CD4-positive, alpha-beta T cell treated with Interleukin-4 for 4 hours (primary cell): ENCODE measurements around the gene HLA-DQA1.
"Not testable (repeated sequence)": the region's sequence is repeated elsewhere in the genome, so short reads cannot be mapped to it uniquely, and the experiment has no call there.

Experiments used
- DNase-seq: peaks from one replicate; pipeline ENCODE4 v3.0.0-alpha.2; 2020

HLA-DQA1 gene

GRCh38 chr6:32622545-32623401, 14.4 kb upstream of the HLA-DQA1 start:
- DNase-seq = peak; percentile 86

DNA sequence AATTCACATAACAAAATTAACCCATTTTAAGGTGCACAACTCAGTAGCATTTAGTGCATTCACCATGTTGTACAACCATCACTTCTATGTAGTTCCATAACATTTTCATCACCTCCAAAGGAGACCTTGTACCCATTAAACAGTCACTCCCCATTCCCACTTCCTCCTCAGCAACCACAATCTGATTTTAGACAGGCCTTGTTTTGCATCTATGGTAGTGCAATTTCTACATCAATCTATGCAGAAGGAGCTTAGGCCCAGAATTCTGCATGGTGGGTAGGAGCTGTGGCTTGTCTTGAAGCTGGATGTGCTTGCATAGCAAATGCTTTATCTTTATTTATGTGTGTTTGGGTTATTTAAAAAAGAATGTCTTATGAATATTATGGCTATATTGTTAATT, 13.5 kb upstream of the HLA-DQA1 start:
- no peak for DNase-seq

GRCh38 chr6:32624565-32624964, 12.6 kb upstream of the HLA-DQA1 start:
- DNase-seq = no peak

DNA sequence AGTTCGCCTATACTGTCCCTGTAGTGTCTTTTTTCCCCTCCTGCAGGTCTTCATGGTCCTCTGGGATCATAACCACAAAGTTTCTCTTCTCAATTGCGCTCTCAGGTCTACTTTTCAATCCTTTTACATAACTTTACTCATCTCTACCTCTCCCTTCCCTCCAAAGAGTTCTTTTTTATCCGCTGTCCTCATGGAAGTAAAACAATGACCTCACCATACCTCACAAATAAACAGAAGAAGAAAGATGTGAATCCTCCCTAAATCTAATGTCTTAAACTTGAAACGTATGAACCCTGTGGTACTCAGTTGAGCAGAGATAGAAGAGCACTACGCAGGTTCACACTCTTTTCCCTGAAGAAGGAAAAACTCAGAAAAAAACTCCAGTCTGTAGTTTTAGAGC, 12.1 kb upstream of the HLA-DQA1 start:
- DNase-seq = no peak

DNA sequence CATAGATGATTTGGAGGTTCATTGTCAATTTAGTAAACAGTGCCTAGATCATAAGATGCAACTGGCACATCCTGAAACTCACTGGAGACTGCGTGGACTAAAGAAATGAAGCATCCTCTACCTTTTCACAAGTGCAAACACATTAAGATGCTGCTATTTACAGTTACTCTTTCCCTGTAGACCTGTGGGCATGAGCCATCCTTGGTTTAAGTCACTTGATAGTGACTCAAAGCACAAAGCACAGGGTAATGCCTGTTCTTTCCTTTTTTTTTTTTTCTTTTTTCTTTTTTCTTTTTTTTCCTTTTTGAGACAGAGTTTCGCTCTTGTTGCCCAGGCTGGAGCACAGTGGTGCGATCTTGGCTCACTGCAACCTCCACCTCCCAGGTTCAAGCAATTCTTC, 10.0 kb upstream of the HLA-DQA1 start:
- no peak for DNase-seq

- peak; percentile 35 for DNase-seq
Observed at GRCh38 chr6:32627831-32628230, 9.4 kb upstream of the HLA-DQA1 start.

DNA sequence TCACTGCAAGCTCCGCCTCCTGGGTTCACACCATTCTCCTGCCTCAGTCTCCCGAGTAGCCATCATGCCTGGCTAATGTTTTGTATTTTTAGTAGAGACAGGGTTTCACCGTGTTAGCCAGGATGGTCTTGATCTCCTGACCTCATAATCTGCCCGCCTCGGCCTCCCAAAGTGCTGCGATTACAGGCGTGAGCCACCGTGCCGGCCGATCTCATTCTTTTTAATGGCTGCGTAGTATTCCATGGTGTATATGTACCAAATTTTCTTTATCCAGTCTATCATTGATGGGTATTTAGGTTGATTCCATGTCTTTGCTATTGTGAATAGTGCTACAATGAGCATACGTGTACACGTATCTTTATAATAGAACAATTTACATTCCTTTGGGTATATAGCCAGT, 7.4 kb upstream of the HLA-DQA1 start:
- not testable (repeated sequence) for DNase-seq

DNA sequence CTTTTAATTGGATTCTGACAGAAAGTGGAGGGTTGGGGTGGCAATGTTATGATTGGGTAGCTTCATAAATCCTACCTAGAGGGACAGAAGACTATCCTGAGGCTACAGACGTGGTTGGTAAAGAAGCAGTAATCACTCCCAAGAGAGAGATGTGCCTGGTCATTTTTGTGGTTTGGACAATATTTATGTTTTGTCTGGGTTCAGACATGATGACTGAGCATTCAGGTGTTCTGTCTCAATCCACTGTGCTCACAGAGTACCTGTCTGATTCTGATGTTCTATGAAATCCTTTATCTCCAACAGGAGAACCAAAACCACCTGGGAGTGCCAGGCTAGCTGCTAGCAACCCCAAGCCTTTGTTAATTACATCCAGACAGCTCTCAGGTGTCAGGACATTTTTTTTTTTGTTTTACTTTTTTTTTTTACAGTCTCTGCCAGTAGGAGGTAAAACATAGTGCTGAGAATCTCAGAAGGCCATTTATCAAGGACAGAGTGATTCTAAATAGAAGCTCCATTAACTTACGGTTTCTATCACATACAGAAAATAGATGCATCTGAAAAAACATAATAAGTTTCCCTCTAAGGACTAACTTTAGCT, 1.6 kb upstream of the HLA-DQA1 start:
- DNase-seq = no peak

GRCh38 chr6:32637883-32638282, 677 bp downstream of the HLA-DQA1 start:
- DNase-seq = no peak

DNA sequence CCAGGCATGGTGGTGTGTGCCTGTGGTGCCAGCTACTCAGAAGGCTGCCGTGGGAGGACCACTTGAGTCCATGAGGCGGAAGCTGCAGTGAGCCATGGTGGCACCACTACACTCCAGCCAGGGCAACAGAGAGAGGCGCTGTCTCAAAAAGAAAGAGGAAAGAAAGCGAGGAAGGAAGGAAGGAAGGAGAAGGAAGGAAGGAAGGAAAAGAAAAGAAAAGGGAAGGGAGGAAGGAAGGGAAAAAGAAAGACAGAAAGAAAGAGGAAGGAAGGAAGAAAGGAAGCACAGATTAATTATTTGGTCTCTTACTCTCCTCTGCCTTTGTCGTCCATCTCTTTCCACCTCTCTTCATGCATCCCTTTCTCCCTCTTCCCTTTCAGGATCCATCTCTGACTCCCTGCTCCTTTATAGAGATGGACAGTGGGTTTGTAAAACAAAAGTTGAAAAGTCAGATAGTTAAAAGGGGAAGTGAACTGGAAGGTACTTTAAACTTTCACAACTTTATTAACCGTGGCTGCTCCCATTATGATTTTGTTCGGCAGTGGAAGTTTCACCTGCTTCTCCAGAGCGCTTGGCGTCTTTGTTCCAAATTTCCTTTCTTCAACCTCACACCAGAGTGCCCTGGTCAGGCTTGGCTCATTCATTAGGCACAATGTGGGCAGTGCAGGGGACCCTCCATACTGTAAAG, 1.5 kb downstream of the HLA-DQA1 start:
- no peak for DNase-seq

GRCh38 chr6:32639440-32640394, 2.5 kb downstream of the HLA-DQA1 start:
- DNase-seq = no peak

- no peak for DNase-seq
Observed at GRCh38 chr6:32641122-32641521, 3.9 kb downstream of the HLA-DQA1 start.

DNA sequence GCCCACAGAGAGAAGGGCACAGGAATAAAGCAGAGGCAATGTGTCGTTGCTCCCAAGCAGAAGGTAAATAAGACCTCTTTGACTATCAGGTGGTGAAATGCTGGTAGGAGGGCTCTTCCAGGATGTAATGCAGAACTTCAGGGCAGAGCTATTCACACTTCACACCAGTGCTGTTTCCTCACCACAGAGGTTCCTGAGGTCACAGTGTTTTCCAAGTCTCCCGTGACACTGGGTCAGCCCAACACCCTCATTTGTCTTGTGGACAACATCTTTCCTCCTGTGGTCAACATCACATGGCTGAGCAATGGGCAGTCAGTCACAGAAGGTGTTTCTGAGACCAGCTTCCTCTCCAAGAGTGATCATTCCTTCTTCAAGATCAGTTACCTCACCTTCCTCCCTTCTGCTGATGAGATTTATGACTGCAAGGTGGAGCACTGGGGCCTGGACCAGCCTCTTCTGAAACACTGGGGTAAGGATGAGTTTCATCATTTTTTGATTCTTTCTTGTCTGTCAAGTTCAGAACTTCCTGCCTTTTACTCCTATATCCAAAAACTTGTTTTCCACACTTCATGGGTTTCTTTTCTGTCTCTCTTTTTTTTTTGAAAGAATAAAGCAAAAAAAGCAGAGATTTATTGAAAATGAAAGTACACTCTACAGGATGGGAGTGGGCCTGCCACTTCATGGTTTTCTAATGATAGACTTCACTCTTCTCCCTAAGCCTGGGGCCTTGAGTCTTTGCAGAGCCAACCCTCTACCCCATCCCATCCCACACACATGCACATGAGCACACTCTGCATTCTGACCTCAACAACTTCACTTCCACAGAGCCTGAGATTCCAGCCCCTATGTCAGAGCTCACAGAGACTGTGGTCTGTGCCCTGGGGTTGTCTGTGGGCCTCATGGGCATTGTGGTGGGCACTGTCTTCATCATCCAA, 4.8 kb downstream of the HLA-DQA1 start:
- not testable (repeated sequence) for DNase-seq

DNA sequence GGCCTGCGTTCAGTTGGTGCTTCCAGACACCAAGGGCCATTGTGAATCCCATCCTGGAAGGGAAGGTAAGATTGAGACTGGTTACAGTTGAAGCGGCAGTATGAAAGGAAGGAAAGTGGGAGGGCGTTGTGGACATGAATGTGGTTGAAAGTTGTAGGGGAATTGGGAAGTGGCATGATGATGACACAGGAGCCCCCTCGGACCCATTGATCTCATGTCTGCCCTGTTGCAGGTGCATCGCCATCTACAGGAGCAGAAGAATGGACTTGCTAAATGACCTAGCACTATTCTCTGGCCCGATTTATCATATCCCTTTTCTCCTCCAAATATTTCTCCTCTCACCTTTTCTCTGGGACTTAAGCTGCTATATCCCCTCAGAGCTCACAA, 5.5 kb downstream of the HLA-DQA1 start:
- no peak for DNase-seq

GRCh38 chr6:32643904-32644303, 6.7 kb downstream of the HLA-DQA1 start:
- DNase-seq = no peak

DNA sequence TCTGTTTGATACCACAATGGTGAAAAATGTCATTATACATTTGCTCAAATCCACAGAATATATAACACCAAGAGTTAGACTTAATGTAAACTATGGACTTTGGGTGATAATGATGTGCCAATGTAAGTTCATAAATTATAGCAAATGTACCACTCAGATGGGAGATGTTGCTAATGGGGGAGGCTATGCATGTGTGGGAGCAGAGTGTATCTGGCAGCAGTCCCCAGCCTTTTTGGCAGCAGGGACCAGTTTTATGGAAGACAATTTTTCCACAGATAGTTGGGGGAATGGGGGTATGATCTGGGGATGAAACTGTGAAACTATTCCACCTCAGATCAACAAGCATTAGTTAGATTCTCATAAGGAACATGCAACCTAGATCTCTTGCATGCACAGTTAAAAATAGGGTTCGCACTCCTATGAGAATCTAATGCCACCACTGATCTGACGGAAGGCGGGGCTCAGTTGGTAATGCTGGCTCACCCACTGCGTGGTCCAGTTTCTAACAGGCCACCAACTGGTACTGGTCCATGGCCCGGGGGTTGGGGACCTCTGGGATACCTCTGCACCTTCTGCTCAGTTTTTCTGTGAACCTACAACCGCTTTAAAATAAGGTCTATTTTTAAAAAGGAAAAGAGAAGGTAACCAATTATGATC, 8.0 kb downstream of the HLA-DQA1 start:
- no peak for DNase-seq

DNA sequence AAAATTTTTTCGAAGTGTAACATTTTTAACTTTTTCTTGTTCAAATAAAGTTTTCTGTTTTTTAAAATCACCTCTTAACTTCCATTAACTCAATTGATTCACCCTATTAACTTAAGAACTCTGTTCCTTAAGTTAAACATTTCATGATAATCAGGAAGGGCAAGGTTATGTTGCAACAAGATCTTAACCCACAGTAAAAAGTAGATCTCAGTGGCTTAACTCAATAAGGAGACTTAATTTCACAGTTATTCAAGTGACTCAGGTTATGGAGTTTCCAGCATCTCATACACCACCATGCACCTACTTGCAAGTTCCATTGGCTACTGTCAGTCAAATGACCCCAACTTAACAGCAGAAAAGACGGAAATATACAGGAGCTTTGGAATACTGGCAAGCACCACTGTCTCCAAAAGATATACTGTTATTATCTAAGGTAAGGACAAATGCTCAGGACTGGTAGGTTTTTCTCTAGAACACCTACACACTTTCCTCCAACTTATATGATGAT, 18.1 kb downstream of the HLA-DQA1 start:
- DNase-seq = no peak

GRCh38 chr6:32657329-32657728, 20.1 kb downstream of the HLA-DQA1 start:
- not testable (repeated sequence) for DNase-seq

DNA sequence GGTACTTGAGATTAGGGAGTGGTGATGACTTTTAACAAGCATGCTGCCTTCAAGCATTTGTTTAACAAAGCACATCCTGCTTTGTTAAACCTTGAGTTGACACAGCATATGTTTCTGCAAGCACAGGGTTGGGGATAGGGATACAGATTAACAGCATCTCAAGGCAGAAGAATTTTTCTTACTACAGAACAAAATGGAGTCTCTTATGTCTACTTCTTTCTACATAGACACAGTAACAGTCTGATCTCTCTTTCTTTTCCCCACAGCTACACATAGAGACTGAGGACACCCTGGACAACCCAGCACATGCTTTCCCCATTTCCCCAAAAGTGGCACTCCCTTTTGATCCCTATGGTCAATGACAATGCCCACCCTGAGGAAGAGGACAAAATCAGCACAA, 20.6 kb downstream of the HLA-DQA1 start:
- not testable (repeated sequence) for DNase-seq

DNA sequence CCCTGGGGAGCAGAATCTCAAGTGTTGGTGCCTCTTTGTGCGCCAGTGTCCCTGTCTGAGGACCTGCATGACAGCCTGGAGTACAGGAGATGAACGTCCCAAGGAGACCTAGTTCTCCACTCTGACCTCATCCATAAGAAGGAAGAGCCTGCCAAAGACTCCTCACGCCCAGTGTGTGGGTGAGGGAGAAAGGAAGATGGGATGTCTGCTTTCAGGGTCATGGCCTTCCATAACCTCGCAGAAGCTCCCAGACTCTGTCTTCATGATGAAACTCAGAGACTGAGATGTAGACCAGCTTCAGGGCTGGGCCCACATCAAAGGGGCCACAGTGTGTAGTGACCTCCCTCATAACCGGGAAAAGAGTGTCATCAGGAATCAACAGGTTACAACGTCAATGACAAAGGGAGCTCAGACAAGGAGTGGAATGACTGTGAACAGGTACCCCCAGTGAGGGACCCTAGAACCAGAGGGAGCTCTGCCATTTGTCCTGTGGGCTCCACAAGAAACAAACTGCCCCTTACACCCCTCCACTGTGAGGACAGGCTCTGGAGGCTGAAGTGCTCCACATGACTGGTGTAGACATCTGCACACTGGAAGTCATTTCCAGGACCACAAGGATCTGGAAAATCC, 21.2 kb downstream of the HLA-DQA1 start:
- no peak for DNase-seq
